Islet of Langerhans (tissue), 1 donor: ENCODE measurements around the gene ACOXL.

ENCODE experiments used
- FAIRE-seq: peaks from one replicate; lab custom pipeline; 2011; peaks lifted over from hg19 to GRCh38; lab: Jason Lieb, UNC

ACOXL gene

GRCh38 chr2:111015283-111015995 is 283.1 kb downstream of the ACOXL start:
- no peak for FAIRE-seq

- FAIRE-seq: no peak
Measured at GRCh38 chr2:111017034-111017622, 284.8 kb downstream of the ACOXL start.

- FAIRE-seq: no peak
Measured at GRCh38 chr2:111017909-111018308, 285.5 kb downstream of the ACOXL start.

GRCh38 chr2:111019381-111019780 is 287.0 kb downstream of the ACOXL start:
- FAIRE-seq: no peak

- no peak for FAIRE-seq
Measured at GRCh38 chr2:111022633-111023032, 290.3 kb downstream of the ACOXL start.

- FAIRE-seq: no peak
Measured at GRCh38 chr2:111024496-111024895, 292.1 kb downstream of the ACOXL start.

- FAIRE-seq: no peak
Measured at GRCh38 chr2:111025288-111025687, 292.9 kb downstream of the ACOXL start.

GRCh38 chr2:111028720-111029119 is 296.3 kb downstream of the ACOXL start:
- FAIRE-seq: no peak

GRCh38 chr2:111029181-111029927 is 297.0 kb downstream of the ACOXL start:
- FAIRE-seq: no peak

- no peak for FAIRE-seq
Measured at GRCh38 chr2:111030260-111030891, 298.0 kb downstream of the ACOXL start.

- no peak for FAIRE-seq
Measured at GRCh38 chr2:111030945-111031344, 298.6 kb downstream of the ACOXL start.

GRCh38 chr2:111031546-111032478 is 299.4 kb downstream of the ACOXL start:
- FAIRE-seq: no peak

GRCh38 chr2:111032721-111033429 is 300.5 kb downstream of the ACOXL start:
- no peak for FAIRE-seq

- FAIRE-seq: no peak
Measured at GRCh38 chr2:111034146-111034545, 301.8 kb downstream of the ACOXL start.

GRCh38 chr2:111034606-111035005 is 302.2 kb downstream of the ACOXL start:
- FAIRE-seq: no peak

- FAIRE-seq: no peak
Measured at GRCh38 chr2:111035830-111036441, 303.6 kb downstream of the ACOXL start.

GRCh38 chr2:111037128-111037527 is 304.8 kb downstream of the ACOXL start:
- no peak for FAIRE-seq

GRCh38 chr2:111039628-111040383 is 307.4 kb downstream of the ACOXL start:
- FAIRE-seq: no peak

- FAIRE-seq: no peak
Measured at GRCh38 chr2:111041398-111042202, 309.2 kb downstream of the ACOXL start.
